ENCODE data around the gene AAK1.
"Not testable (repeated sequence)": the region's sequence is repeated elsewhere in the genome, so short reads cannot be mapped to it uniquely, and the experiment has no call there.

AAK1 gene

GRCh38 chr2:69625078-69625795 lies 18.3 kb downstream of the AAK1 start:
- no peak for DNase-seq (ENCODE audit: low read depth)

- DNase-seq (ENCODE audit: low read depth) = no peak
Observed at GRCh38 chr2:69624611-69625010, 18.9 kb downstream of the AAK1 start.

GRCh38 chr2:69624131-69624530 lies 19.4 kb downstream of the AAK1 start:
- DNase-seq (ENCODE audit: low read depth) = no peak

GRCh38 chr2:69623236-69623635 lies 20.3 kb downstream of the AAK1 start:
- DNase-seq (ENCODE audit: low read depth) = no peak

- DNase-seq (ENCODE audit: low read depth) = not testable (repeated sequence)
Observed at GRCh38 chr2:69622805-69623204, 20.7 kb downstream of the AAK1 start.

GRCh38 chr2:69622017-69622540 lies 21.5 kb downstream of the AAK1 start:
- not testable (repeated sequence) for DNase-seq (ENCODE audit: low read depth)

- DNase-seq (ENCODE audit: low read depth) = no peak
Observed at GRCh38 chr2:69621440-69621839, 22.1 kb downstream of the AAK1 start.

GRCh38 chr2:69620870-69621269 lies 22.7 kb downstream of the AAK1 start:
- no peak for DNase-seq (ENCODE audit: low read depth)

GRCh38 chr2:69619725-69620124 lies 23.8 kb downstream of the AAK1 start:
- DNase-seq (ENCODE audit: low read depth) = no peak

- DNase-seq (ENCODE audit: low read depth) = no peak
Observed at GRCh38 chr2:69618362-69618761, 25.2 kb downstream of the AAK1 start.

GRCh38 chr2:69617744-69618143 lies 25.8 kb downstream of the AAK1 start:
- no peak for DNase-seq (ENCODE audit: low read depth)

GRCh38 chr2:69616755-69617154 lies 26.8 kb downstream of the AAK1 start:
- DNase-seq (ENCODE audit: low read depth) = peak; percentile 6

- no peak for DNase-seq (ENCODE audit: low read depth)
Observed at GRCh38 chr2:69615969-69616368, 27.6 kb downstream of the AAK1 start.

GRCh38 chr2:69615078-69615625 lies 28.4 kb downstream of the AAK1 start:
- DNase-seq (ENCODE audit: low read depth) = no peak

- DNase-seq (ENCODE audit: low read depth) = no peak
Observed at GRCh38 chr2:69612707-69613106, 30.8 kb downstream of the AAK1 start.

- no peak for DNase-seq (ENCODE audit: low read depth)
Observed at GRCh38 chr2:69612200-69612599, 31.3 kb downstream of the AAK1 start.

- DNase-seq (ENCODE audit: low read depth) = no peak
Observed at GRCh38 chr2:69608109-69608508, 35.4 kb downstream of the AAK1 start.

GRCh38 chr2:69606771-69607170 lies 36.8 kb downstream of the AAK1 start:
- DNase-seq (ENCODE audit: low read depth) = not testable (repeated sequence)

GRCh38 chr2:69605284-69605683 lies 38.3 kb downstream of the AAK1 start:
- no peak for DNase-seq (ENCODE audit: low read depth)

- no peak for DNase-seq (ENCODE audit: low read depth)
Observed at GRCh38 chr2:69604836-69605235, 38.7 kb downstream of the AAK1 start.

GRCh38 chr2:69604026-69604678 lies 39.4 kb downstream of the AAK1 start:
- no peak for DNase-seq (ENCODE audit: low read depth)

- DNase-seq (ENCODE audit: low read depth) = no peak
Observed at GRCh38 chr2:69603146-69603743, 40.3 kb downstream of the AAK1 start.

- no peak for DNase-seq (ENCODE audit: low read depth)
Observed at GRCh38 chr2:69601179-69601612, 42.3 kb downstream of the AAK1 start.
